Daoy (cell line): ENCODE data around the gene BMI1. TPM values are rescaled to one million over a fixed set of nuclear protein-coding genes. Genes with fewer than 3 reads are reported as not detected.
A peak's percentile ranks its signal among the peaks of the same experiment; 100 is the strongest.
"Not testable (repeated sequence)": the region's sequence is repeated elsewhere in the genome, so short reads cannot be mapped to it uniquely, and the experiment has no call there.

Experiments
- DNase-seq: peaks from one replicate; pipeline ENCODE4 v3.0.0-alpha.2; 2015; ENCODE audit warnings: low read depth
- total RNA-seq: library from RNA; depleted of rRNA; stranded (reverse); fragments of >200 nt; shearing (Covaris generic); gene quantifications from 2 replicates; pipeline ENCODE4 v1.2.3, GENCODE V29; 2014; rRNA removed

BMI1 gene
- total RNA-seq: 83.7 and 96.8 TPM in 2 replicates

DNA sequence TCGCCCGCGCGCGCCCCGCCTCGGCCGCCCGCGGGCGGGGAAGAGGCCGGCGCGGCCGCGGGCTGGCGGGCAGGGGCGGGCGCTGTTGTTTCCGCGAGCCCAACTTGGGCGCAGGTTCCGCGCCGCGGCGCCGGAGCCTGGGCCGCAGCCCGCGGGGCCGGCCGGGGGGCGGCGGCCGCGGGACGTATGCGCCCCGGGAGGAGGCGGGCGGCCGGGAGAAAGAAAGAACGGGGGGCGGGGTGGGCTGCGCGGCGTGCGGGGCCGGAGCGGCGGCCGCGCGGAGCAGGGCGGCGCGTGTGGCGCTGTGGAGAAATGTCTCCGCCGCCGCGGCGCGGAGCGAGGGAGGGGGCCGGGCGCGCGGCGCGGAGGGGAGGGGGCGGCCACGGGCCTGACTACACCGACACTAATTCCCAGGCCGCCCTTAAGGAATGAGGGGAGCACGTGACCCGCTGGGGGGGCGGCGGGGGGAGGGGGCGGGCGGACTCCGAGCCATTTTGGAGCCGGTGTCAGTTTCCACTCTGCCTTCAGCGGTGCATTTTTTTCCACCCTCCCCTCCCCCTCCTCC is at the start of gene BMI1:
Gene BMI1, plus strand, starts transcription at position 509 of the 565 bp plus-strand sequence. CDS start 5,351 bp downstream, outside the sequence.
- DNase-seq: peak; percentile 79

DNA sequence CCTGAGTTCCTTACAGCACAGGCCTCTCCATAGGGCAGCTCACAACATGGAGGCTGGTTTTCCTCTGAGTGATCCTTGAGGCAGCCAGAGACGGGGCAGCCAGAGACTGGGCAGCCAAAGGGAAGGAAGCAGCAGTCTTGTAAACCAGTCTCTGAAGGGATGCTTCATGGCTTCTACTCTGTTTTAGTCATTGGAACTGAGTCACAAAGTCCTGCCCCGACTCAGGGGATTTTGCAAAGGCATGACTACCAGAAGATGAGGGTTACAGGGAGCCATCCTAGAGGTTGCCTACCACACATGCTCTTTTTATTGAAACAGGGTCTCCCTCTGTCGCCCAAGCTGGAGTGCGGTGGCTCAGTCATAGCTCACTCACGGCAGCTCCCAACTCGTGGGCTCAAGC is 49.1 kb upstream of the BMI1 start:
- no peak for DNase-seq

DNA sequence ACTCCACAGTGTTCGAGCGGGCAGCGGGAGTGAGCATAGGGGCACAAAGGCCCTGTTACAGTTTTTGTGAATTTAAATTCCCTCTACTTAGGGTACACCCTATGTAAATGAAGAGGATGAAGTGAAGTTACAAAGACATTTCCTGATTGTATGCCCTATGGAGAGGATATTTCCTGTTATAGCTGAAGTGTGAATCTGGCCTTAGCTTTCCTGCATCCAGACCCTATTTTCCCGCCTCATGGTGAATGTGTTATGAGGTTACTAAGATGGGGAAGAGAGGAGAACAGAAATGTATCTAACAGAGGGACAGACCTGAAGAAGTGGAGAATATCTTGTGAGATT is 42.5 kb upstream of the BMI1 start:
- DNase-seq: no peak

- DNase-seq: no peak
These were observed 40.8 kb upstream of the BMI1 start for GRCh38 chr10:22280078-22280477.

GRCh38 chr10:22285130-22285529 is 35.8 kb upstream of the BMI1 start:
- DNase-seq: no peak

GRCh38 chr10:22293747-22294404 is 27.0 kb upstream of the BMI1 start:
- DNase-seq: no peak

DNA sequence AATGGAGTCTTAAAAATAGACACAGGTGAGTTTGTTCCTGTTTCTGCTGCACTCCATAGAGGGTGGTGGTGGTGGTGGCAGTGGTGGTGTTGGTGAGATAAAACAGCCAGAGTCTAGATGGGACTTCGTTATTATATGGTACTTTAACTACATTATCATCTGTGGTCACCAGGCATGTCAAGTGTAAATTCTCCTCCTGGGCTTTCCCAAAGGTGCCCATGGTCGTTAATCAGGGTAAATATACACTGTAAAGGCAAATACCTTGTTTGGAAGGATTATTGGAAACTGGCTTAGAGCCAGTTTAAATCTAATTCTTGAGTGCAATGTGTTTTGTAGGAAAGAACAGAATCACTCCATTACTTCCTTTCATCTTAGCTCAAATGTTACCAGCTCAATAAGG is 26.2 kb upstream of the BMI1 start:
- no peak for DNase-seq

GRCh38 chr10:22301193-22301592 is 19.7 kb upstream of the BMI1 start:
- no peak for DNase-seq

DNA sequence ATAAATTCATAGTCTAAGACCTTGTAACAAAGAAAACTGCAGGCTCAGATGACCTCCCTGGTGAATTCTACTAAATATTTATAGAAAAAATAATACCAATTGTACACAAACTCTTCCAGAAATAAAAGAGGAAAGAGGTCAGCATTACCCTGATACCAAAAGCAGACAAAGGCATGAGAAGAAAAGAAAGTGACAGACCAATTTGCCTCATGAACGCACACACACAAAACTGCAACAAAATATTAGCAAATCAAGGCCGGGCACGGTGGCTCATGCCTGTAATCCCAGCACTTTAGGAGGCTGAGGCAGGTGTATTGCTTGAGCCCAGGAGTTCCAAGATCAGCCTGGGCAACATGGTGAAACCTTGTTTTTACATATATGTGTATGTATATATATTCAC is 17.4 kb upstream of the BMI1 start:
- no peak for DNase-seq

GRCh38 chr10:22305721-22306120 is 15.2 kb upstream of the BMI1 start:
- no peak for DNase-seq

DNA sequence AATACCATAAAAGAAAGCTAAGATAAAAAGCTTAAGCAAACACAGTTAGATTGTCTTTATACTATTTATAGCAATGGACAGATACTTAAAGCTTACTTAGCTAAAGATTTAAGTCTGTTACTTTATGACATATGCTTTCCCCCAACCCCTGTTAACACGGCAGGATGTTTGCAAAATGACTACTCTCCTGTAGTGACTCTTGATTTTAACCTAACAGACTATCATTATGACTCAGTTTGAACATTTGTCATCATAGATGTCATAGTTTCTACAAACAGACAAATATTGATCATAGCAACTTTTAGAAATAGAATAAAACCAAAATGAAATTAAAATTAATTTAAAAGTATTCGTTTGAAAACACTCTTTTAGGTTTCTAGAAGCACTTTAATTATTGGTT is 12.5 kb upstream of the BMI1 start:
- DNase-seq: peak; percentile 39

- no peak for DNase-seq
These were observed 11.5 kb upstream of the BMI1 start for GRCh38 chr10:22309180-22310000.

GRCh38 chr10:22310012-22310411 is 10.9 kb upstream of the BMI1 start:
- DNase-seq: not testable (repeated sequence)

GRCh38 chr10:22310928-22311327 is 10.0 kb upstream of the BMI1 start:
- DNase-seq: no peak

GRCh38 chr10:22314852-22315251 is 6.0 kb upstream of the BMI1 start:
- no peak for DNase-seq

DNA sequence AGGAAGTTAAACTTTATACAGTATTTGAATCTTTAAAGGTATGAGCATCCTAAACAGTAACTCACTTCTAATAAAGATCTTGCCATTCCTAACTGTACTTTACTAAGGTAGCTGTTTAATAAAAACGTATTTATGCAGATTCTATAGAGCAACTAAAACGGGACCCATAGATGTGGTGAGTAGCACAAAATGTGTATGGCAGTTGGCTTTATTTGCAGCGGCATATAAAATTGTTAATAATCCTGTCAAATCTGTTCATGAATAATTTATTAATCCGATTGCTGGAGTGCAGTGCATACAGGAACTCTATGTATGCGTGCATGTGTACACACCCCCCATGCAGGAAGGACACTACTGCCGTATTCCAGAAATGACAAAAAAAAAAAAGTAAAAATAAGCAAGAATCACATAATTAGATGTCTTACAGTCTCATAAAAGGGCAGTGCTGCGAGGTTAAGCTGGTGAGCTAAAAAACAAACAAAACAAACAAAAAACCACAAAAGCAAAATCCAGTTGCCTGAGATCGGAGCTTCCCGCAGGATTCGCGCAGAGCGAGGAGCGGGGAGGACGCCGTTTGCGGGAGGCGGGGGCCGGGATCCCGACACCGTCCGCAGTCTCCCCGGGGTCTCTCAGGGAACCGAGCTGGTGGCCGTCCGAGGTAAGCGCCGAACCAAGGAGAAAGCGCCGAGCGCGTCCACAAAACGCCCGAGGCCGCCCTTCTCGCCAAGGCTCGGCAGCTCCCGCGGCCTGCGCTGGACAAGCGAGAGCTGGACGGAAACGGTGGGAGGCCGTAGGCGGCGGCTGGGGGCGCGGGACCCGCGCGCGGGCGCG is 5.2 kb upstream of the BMI1 start:
- DNase-seq: no peak

DNA sequence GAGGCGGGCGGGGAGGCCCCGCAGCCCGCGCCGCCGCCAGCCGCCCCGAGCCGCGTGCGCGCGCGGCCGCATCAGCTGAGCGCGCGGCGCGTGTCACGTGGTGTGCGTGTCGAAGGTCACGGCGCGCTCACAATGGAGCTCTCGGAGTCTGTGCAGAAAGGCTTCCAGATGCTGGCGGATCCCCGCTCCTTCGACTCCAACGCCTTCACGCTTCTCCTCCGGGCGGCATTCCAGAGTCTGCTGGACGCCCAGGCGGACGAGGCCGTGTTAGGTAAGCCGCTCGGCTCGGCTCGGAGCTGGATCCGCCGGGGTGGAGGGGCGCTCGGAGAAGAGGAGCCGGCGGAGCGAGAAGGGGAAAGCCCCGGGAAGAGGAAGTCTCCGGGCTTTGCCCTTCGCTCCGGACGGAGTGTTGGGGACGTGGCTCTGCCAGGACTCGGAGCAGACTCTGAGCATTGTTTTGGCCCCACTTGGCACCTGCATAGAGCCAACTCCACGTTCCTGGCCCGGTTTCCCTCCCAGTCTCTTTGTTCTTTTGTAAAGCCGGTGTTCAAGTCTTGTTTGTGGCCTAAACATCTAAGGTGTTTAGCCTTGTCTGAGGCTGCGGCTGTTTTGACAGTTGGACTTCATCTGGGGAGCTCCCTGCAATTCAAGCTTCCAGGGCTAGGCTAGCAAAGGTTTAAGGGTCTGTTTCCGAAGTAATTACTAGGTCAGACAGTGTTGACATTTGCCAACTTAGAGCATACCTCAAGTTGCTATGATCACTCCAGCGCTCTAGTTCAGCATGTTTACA is 4.4 kb upstream of the BMI1 start, which contains the start of gene COMMD3:
Gene COMMD3, plus strand, starts transcription at position 103 of the 790 bp plus-strand sequence. Its CDS starts 30 bp downstream, at position 133.
- DNase-seq: peak; percentile 90

- DNase-seq: no peak
These were observed 3.9 kb upstream of the BMI1 start for GRCh38 chr10:22317076-22317370.

DNA sequence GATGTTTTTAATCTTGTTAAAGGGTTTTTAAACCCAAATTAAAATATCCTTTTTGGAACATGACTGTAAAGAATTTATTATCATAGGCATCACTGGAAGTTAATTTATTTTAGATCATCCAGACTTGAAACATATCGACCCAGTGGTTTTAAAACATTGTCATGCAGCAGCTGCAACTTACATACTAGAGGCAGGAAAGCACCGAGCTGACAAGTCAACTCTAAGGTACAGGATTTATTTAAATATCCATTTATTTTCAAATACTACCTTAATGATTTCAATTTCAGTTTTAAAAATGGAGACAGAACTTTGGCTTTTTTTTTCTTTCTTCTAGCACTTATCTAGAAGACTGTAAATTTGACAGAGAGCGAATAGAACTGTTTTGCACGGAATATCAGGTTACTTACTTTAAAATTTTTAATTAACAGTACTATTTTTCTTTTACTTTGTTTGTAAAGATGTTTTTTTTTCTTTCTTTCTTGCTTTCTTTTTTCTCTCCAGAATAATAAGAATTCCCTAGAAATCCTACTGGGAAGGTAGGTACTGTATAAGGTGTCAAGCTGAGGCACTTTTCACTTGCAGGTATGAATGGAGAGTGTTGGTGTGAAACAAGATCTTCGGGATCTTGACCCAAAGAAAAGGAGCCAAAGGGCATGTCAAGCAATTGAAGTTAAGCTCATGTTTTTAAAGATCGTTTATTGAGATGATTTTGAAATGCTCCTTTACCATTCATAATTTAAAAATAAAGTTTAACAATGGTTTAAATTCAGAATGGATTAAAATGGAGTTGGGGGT is 2.9 kb upstream of the BMI1 start:
- no peak for DNase-seq

DNA sequence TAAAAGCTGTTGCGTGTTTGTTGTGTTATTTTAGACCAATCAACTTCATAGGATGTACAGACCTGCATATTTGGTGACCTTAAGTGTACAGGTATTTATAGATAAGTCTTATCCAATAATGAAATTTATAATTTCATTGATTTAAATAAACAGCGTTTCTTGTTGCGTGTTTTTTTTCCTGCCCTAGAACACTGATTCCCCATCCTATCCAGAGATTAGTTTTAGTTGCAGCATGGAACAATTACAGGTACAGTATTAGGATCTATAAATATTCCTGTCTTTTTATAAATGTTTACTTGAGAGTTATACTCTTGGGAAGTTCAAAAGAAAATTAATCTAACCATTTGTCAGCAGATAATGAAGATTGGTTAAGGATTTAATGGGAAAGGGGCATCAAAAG is 2.1 kb upstream of the BMI1 start:
- DNase-seq: no peak

DNA sequence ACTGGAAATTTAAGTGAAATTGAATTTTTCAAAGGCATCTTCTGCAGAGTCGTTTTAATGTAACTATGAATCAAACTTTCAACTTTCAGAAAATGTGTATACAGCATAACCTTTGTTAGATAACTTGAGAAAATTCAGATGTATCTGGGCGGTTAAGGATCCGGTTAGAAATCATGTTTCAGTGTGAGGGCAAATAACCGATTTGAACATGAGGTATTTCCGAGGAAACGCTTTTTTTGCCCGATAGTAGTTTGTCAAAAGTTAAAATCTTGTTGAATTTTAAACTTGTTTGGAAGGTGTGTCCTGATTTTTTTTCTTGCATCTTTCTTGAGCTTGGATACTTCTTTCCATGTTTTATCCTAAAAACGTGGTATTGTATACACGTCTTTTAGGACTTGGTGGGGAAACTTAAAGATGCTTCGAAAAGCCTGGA is 1.3 kb upstream of the BMI1 start:
- no peak for DNase-seq
